T-helper 2 cell treated with Interferon-gamma antibody and Interleukin-4, amounts not matched to agents 5 μg/mL and 100 μg/mL, for 36 hours (primary cell): Measurements from ENCODE around the gene CNNM4.

Experiments used
- DNase-seq: peaks from one replicate; pipeline ENCODE4 v3.0.0; 2021; ENCODE audit warnings: low spot score
- H3K27ac Mint-ChIP-seq: one replicate; pipeline ENCODE4 v1.8.0; 2021; ENCODE audit warnings: mild to moderate bottlenecking, mixed read lengths
- H3K27me3 Mint-ChIP-seq: one replicate; pipeline ENCODE4 v1.8.0; 2021; ENCODE audit warnings: low read depth, mixed read lengths
- H3K36me3 Mint-ChIP-seq: one replicate; pipeline ENCODE4 v1.8.0; 2021; ENCODE audit warnings: low read depth, mixed read lengths
- H3K4me1 Mint-ChIP-seq: one replicate; pipeline ENCODE4 v1.8.0; 2021; ENCODE audit warnings: low read depth, mixed read lengths
- H3K4me3 Mint-ChIP-seq: one replicate; pipeline ENCODE4 v1.8.0; 2022; ENCODE audit warnings: mild to moderate bottlenecking, moderate library complexity, mixed read lengths
- H3K9me3 Mint-ChIP-seq: one replicate; pipeline ENCODE4 v1.8.0; 2021; ENCODE audit warnings: mixed read lengths

The CNNM4 gene

DNA sequence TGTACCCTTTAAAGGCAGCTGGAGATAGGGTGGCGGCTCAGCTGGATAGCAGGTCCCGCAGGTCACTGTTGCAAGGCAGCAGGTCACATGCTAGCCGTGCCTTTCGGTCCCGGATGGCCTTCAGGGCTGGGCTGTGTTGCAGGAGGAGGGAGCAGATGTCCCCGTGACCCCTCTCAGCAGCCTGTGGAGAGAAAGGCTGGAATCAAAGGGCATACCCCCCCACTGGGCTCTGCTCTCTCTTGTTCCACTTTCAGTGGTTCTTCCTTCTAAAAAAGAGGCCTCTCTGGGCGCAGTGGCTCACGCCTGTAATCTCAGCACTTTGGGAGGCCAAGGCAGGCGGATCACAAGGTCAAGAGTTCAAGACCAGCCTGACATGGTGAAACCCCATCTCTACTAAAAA is 87.6 kb downstream of the CNNM4 start:
- Mint-ChIP-seq H3K4me3 (no peak overlapping the region), H3K27ac (no peak overlapping the region), H3K36me3 (peaks cover 45% of the 10 kb centered on the region), H3K9me3 (no peaks in the 10 kb centered on the region), H3K27me3 (no peaks in the 10 kb centered on the region), H3K4me1 (peaks cover 3% of the 10 kb centered on the region)
- DNase-seq, result no peak

DNA sequence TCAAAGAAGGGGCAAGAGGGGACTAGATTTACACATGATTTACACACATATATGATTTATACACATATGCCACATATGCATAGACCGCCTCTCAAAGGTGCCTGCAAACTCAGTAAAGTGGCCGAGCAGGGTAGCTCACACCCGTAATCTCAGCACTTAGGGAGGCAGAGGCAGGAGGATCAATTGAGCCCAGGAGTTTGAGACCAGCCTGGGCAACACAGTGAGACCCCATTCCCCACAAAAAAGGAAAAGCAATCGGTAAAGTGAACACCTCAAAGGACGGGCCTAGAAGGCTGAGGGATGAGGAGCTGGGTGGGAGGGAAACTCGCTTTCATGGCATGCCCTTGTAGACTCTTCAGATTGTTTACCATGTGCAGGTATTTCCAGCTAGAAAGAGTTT is 92.0 kb downstream of the CNNM4 start:
- Mint-ChIP-seq H3K4me1 (peaks cover 17% of the 10 kb centered on the region), H3K4me3 (no peak overlapping the region), H3K36me3 (peaks cover 41% of the 10 kb centered on the region), H3K9me3 (no peaks in the 10 kb centered on the region), H3K27me3 (no peaks in the 10 kb centered on the region), H3K27ac (no peak overlapping the region)
- DNase-seq, result no peak

DNA sequence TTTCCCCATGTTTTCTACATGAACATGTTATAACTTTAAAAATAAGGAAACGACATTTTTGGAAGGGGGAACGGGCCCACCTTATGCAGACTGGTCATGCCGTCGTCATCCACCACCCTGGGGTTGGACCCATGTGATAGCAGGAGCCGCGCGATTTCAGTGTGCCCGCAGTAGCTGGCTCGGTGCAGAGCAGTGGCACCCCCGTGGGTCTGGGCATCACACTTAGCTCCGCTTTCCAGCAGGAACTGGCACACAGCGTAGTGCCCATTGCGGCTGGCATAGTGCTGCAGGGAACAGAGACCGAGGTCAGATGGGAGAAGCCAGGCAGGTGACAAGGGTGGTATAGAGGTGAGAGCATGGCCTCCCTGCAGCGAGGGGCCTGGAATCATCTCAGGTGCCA is 92.6 kb downstream of the CNNM4 start:
- no peak overlapping the region for H3K27ac Mint-ChIP-seq

DNA sequence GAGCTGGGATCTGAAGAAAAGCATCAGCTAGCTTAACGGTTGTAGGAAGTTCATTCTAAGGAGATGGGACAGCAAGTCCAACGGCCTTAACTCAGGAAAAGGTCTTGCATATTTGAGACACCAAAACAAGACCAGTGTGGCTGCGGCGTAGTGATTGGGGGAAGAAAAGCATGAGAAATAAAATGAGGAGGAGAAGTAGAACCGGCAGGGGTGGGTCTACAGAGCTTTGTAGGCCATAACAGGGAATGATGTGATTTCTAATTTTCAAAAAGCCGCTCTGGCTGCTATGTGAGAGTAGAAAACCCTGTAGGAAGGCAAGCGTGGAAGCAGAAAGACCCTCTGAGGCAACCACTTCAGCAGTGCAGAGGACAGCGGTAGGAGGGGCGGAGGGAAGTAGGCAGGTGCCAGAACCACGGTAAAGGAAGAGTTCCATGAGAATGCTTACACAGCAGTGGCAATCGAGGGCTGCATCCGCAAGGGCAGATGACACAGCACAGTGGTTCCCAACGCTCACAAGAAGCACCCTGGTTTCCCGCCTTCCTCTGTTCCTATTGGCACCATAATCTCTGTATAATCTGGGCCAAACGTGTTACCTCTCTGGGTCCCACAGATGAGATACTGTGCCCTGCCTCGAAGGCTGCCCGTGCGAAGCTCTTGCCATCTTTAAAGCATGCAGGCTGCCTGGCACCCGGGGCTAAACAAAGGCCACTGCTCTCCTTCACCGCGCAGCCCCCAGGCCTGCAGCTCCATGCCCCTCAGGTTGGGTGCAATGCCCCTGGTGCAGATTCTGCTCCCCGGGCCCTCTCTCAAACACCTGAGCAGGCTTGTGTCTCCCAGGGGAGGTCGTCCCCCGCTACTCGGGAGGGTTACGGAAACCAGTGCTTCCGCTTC is 96.3 kb downstream of the CNNM4 start:
- peak; percentile 29 for DNase-seq
- Mint-ChIP-seq H3K4me1 (peaks cover 28% of the 10 kb centered on the region), H3K36me3 (peaks cover 33% of the 10 kb centered on the region), H3K27me3 (no peaks in the 10 kb centered on the region), H3K9me3 (no peaks in the 10 kb centered on the region), H3K4me3 (peak overlapping the region; percentile 82), H3K27ac (peak overlapping the region; percentile 83)

More for the DNA sequence above, 92.6 kb downstream of the CNNM4 start:
- DNase-seq, result no peak
- peaks cover 36% of the 10 kb centered on the region for H3K36me3 Mint-ChIP-seq
- no peak overlapping the region for H3K4me3 Mint-ChIP-seq
- no peaks in the 10 kb centered on the region for H3K9me3 Mint-ChIP-seq
- H3K4me1 Mint-ChIP-seq, result peaks cover 17% of the 10 kb centered on the region
- no peaks in the 10 kb centered on the region for H3K27me3 Mint-ChIP-seq

DNA sequence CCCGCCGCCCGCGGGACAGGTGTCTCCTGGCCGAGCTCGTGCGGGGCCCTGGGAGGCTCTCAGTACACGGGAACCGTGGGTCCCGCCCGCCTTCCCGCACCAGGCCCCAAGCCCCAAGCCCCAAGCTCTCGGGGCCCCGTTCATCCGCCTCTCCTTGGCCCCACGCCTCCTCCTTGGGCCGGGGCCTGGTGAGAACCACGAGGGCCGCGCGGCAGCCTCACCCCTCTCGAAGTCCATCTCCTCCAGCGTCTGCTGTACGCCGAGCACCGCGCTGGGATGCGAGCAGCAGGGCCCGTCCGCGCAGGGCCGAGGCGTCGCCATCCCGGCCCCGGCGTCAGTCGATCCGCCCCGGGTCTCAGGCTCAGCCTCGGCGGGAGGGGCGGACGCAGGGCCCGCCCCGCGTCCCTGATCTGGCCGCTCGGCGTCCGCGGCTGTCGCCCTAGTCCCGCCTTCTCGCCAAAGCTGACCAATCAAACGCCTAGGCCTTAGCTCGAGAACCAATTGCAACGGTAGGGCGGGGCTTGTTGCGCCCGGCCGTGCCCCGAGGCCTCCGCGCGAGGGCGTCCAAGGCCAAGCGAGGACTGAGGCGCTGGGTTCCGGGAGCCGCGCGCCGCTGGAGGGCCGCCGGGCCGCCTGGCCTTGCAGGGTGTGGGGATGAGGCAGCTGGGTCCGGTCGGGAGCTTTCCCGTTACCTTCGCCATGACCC is 97.1 kb downstream of the CNNM4 start, which contains the start of gene ANKRD39:
Gene ANKRD39 (minus strand): TSS at position 350 of the 706 bp plus-strand sequence. CDS start 29 bp downstream, at position 321.
- Mint-ChIP-seq H3K9me3 (no peaks in the 10 kb centered on the region), H3K4me1 (peaks cover 28% of the 10 kb centered on the region), H3K27ac (peak within 1 kb of the TSS; percentile 83), H3K4me3 (peak within 1 kb of the TSS; percentile 82), H3K27me3 (no peaks in the 10 kb centered on the region), H3K36me3 (peaks cover 29% of the 10 kb centered on the region)
- peak; percentile 98 for DNase-seq

DNA sequence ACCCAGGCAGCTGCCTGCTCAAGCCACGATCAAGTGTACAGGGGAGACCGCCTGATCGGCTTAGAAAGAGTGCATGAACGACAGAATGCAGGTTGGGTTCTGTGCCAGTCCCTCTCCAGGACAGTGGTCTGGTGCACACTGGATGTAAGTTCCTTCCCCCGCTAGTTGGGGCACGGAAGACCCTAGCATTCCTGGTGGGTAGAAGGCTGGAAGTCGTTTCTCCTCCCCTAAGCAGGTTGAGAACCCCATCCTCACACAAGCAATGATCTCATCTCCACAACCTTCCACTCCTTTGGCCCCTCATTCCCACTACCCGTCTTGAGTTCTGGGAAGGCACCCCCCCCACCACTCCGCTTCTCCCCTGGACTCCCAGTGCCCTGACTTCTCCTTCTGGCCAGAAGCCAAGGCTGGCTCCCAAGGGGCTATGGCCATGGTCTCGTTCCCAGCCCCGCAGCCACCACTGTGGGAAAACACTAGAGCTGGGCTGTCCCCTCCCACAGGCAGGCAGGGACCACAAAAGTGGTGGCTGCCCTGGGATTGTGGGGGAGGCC is 98.5 kb downstream of the CNNM4 start:
- Mint-ChIP-seq H3K36me3 (peaks cover 23% of the 10 kb centered on the region), H3K27ac (peak overlapping the region; percentile 45), H3K9me3 (no peaks in the 10 kb centered on the region), H3K4me1 (peaks cover 29% of the 10 kb centered on the region), H3K27me3 (no peaks in the 10 kb centered on the region), H3K4me3 (peak overlapping the region; percentile 82)
- DNase-seq, result no peak

DNA sequence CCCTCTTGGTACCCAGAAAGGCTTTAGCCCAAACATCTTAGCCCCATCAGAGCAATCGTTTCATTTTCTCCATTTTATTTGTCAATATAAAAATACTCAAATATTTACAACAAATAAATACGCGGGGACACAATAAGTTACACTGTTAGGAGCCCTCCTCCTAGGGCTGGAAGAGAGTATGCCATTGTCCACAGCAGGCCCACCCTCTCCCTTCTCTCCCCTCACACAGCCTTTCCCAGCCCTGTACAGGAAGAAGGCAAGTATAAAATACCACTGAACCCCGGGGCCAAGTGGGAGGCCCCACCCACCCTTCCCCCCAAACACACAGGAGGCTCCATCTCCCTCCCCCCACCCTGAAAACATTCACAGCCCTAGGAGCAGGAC is 99.0 kb downstream of the CNNM4 start:
- Mint-ChIP-seq H3K27ac (no peak overlapping the region), H3K9me3 (no peaks in the 10 kb centered on the region), H3K27me3 (no peaks in the 10 kb centered on the region), H3K36me3 (peaks cover 23% of the 10 kb centered on the region), H3K4me1 (peaks cover 29% of the 10 kb centered on the region), H3K4me3 (peak overlapping the region; percentile 82)
- no peak for DNase-seq

DNA sequence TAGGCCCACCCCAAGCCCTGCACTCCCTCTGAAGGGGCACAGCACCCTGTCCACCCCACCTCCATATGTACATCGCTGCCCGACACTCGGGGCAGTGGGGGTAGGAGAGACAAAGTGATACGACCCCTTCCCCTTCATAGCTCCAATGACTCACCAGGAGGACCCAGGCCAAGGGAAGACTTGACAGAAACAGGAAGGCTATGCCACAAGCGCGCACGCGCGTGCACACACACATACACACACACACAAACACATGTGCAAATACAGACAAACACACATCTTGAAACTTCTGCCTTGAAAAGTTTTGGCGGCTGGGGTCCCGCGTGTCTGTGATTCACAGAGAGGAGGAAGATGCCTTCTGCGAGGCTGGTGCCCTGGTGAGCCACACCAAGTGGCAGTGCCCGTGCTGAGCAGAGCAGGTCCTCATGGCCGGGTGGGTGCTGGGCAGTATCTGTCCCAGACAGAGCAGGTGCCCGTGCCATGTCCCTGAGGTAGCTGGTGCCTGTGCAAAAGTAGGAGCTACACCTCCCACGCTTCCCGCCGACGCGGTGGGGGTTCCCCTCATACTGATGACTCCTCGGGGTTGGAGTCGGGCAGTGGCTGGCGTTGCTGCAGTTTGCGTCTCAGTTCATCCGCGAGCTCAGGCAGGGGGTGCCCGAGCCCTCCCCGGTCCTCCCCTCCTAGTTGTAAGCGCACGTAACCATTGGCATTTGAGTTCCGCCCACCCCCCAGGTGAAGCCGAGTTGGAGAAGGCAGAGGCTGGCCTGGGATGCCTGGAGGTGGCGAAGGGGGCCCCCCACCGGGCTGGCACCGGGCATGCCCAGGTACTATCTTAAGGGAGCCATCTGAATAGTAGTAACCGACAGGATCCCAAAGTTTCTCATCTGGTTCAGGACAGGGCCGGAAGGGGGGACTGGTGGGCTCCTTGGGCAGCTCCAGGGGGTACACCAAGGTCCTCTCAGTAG is 99.6 kb downstream of the CNNM4 start:
- Mint-ChIP-seq H3K36me3 (peaks cover 23% of the 10 kb centered on the region), H3K27me3 (no peaks in the 10 kb centered on the region), H3K9me3 (no peaks in the 10 kb centered on the region), H3K27ac (no peak overlapping the region), H3K4me1 (peaks cover 26% of the 10 kb centered on the region), H3K4me3 (no peak overlapping the region)
- no peak for DNase-seq

DNA sequence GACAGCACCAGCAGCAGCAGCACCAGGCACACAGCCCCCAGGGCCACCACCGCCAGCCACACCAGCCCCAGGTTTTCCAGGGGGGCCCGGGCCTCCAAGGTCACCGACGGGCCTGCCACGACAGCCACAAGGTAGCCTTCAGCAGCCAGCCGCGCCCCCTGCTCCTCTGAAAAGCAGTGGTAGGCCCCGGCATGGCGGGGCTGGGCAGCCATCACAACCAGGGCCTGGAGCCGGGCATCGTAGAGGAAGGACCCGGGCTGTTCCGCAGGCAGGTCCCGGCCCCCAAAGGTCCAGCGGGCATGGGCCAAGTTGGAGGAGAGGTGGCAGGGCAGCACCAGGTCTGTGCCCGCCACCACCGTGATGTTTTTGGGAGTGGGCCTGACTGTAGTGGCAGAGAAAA is 100.4 kb downstream of the CNNM4 start:
- H3K4me3 Mint-ChIP-seq, result no peak overlapping the region
- H3K9me3 Mint-ChIP-seq, result no peaks in the 10 kb centered on the region
- DNase-seq, result no peak
- peaks cover 29% of the 10 kb centered on the region for H3K36me3 Mint-ChIP-seq
- H3K4me1 Mint-ChIP-seq, result peaks cover 22% of the 10 kb centered on the region
- no peaks in the 10 kb centered on the region for H3K27me3 Mint-ChIP-seq
- no peak overlapping the region for H3K27ac Mint-ChIP-seq
